Right forelimb (tissue), 1 donor: ENCODE measurements around the gene TMEM135.

Experiments
- DNase-seq: peaks from one replicate; pipeline ENCODE4 v3.0.0-alpha.2; 2018

The TMEM135 gene

GRCh38 chr11:87203907-87204602 is 166.3 kb downstream of the TMEM135 start:
- DNase-seq: no peak

GRCh38 chr11:87212891-87213290 is 175.2 kb downstream of the TMEM135 start:
- no peak for DNase-seq

- no peak for DNase-seq
These were observed 175.7 kb downstream of the TMEM135 start for GRCh38 chr11:87213444-87213843.

GRCh38 chr11:87215236-87215635 is 177.5 kb downstream of the TMEM135 start:
- no peak for DNase-seq

GRCh38 chr11:87219266-87219665 is 181.5 kb downstream of the TMEM135 start:
- DNase-seq: no peak

GRCh38 chr11:87223816-87224215 is 186.1 kb downstream of the TMEM135 start:
- no peak for DNase-seq

GRCh38 chr11:87224486-87224885 is 186.8 kb downstream of the TMEM135 start:
- no peak for DNase-seq

GRCh38 chr11:87228820-87229219 is 191.1 kb downstream of the TMEM135 start:
- DNase-seq: no peak

GRCh38 chr11:87230995-87231394 is 193.3 kb downstream of the TMEM135 start:
- no peak for DNase-seq

GRCh38 chr11:87232320-87232719 is 194.6 kb downstream of the TMEM135 start:
- no peak for DNase-seq

GRCh38 chr11:87235366-87235765 is 197.6 kb downstream of the TMEM135 start:
- DNase-seq: no peak

GRCh38 chr11:87236368-87236767 is 198.6 kb downstream of the TMEM135 start:
- DNase-seq: no peak

GRCh38 chr11:87239001-87239400 is 201.3 kb downstream of the TMEM135 start:
- DNase-seq: no peak

- DNase-seq: no peak
These were observed 201.8 kb downstream of the TMEM135 start for GRCh38 chr11:87239531-87239930.

GRCh38 chr11:87251560-87251959 is 213.8 kb downstream of the TMEM135 start:
- no peak for DNase-seq

GRCh38 chr11:87252869-87253268 is 215.1 kb downstream of the TMEM135 start:
- DNase-seq: no peak

- no peak for DNase-seq
These were observed 216.8 kb downstream of the TMEM135 start for GRCh38 chr11:87254562-87254961.

GRCh38 chr11:87255589-87255988 is 217.9 kb downstream of the TMEM135 start:
- DNase-seq: no peak

- no peak for DNase-seq
These were observed 219.1 kb downstream of the TMEM135 start for GRCh38 chr11:87256694-87257340.

- DNase-seq: no peak
These were observed 220.6 kb downstream of the TMEM135 start for GRCh38 chr11:87258171-87258833.

- no peak for DNase-seq
These were observed 222.0 kb downstream of the TMEM135 start for GRCh38 chr11:87259736-87260135.

- DNase-seq: no peak
These were observed 223.1 kb downstream of the TMEM135 start for GRCh38 chr11:87260811-87261210.

GRCh38 chr11:87263264-87263838 is 225.6 kb downstream of the TMEM135 start:
- DNase-seq: no peak

GRCh38 chr11:87263979-87264378 is 226.2 kb downstream of the TMEM135 start:
- no peak for DNase-seq
